HG03175 (cell line): ENCODE results near the gene CCDC150.

Source experiments
- ATAC-seq: cut with Tn5 transposase; IDR thresholded peaks from one replicate; pipeline ENCODE4 v1.9.1; 2021; ENCODE audit warnings: mild to moderate bottlenecking, moderate library complexity; ENCODE audit not compliant: unreplicated experiment

CCDC150 gene

DNA sequence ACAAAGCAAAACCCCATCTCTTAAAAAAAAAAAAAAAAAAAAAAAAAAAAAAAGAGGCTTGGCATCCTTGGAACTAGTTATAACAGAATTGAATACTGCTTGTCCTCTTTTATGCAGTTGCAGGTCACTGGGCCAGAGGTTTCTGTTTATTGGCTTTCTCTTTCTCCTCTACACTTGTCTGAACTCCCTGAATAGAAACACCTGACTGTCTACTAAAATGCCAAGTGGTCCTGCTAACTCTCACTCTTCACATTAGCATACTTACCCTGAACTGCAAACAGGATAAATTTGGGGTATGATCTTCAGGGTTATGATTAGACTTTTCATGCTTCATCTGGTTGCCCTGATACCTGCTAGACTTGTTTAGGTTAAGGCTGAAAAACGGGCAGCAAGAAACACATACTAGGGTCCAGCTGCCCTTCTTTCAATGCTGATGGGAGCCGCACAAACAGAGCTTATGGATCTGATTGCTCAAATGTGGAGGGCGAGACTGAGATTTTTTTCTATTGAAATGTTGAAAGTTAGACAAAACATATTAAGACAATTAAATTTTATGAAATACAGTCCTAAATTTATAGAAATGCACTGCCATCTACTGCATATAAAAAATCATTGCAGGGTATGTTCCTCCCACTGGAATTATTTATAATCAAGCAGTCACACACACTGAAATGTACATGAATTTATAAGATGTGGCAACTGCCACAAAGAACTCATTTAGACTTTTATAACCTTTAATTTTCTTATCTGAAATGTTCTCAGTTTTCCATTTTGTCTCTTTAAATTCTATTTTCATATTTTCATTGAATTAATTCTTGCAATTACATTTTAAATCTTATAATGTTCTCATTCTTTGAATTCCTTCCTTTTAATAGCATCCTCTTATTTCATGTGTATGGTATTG, 119.2 kb downstream of the CCDC150 start:
- ATAC-seq: no peak

DNA sequence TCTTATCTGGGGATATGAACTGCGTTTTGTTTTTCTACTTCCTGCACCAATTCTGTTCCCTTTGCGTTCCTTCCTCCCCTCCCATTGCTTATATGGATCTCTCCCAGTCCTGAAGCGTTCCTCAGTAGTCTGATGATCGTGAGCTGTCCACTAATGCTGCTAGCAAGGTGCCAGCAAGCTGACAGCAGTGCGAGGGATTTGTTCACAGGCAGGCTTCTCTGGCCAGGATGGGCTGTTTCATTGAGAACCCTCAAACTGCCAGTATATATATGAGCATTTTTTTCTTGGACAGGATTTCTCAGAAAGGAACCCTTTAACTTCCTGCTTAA, 119.8 kb downstream of the CCDC150 start:
- ATAC-seq: no peak

DNA sequence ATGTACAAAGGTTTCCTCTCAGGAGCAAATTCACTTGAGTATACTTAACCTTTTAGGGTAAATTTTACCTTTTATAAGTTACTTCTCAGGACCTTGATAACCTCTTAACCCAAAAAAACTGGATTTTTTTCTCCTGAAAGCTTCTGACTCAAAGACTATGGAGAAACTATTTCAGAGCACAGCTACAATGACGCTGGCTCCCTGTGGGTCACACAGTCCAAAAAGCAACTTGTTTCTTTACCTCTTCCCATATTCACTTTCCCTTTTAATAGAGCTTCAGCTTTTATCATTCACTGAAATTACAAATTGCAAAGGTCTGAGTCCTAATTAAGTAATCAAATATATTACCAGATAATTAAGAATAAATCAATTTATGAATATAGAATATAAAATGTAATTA, 127.6 kb downstream of the CCDC150 start:
- no peak for ATAC-seq
